GM18505 (cell line): ENCODE results near the gene PSME4.

Experiments
- ATAC-seq: cut with Tn5 transposase; IDR thresholded peaks from one replicate; pipeline ENCODE4 v1.9.1; 2021; ENCODE audit not compliant: unreplicated experiment
- POLR2A ChIP-seq: IDR thresholded peaks from 4 replicates; pipeline ENCODE4 v1.6.1; 2011; ENCODE audit warnings: borderline replicate concordance; ENCODE audit not compliant: insufficient read depth, insufficient read length; ENCODE audit errors: extremely low read depth

The PSME4 gene

DNA sequence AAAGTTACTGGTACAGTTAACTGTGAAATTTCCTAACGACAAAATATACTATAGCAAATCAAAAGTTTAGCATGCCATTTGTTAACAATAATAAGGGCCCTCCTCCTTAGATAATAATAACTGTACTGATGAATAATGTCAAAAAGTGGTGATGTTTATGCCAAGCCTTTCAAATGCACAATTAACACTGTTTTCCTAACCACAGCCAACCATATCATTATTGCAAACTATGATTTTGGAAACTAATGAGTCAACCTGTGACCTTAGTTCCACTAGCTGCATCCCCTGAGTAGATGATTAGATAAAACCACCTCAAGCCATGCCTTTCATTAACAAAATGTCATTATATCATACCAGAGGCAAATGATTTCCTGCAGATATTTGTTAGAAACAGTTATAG lies 85.9 kb downstream of the PSME4 start:
- TF ChIP-seq POLR2A, result no peak
- no peak for ATAC-seq

- ATAC-seq, result no peak
- TF ChIP-seq POLR2A, result no peak
These were observed 88.8 kb downstream of the PSME4 start for GRCh38 chr2:53881986-53882385.

- no peak for ATAC-seq
- no peak for TF ChIP-seq POLR2A
These were observed 89.4 kb downstream of the PSME4 start for GRCh38 chr2:53881360-53881759.

- ATAC-seq, result no peak
- no peak for TF ChIP-seq POLR2A
These were observed 90.0 kb downstream of the PSME4 start for GRCh38 chr2:53880756-53881155.

DNA sequence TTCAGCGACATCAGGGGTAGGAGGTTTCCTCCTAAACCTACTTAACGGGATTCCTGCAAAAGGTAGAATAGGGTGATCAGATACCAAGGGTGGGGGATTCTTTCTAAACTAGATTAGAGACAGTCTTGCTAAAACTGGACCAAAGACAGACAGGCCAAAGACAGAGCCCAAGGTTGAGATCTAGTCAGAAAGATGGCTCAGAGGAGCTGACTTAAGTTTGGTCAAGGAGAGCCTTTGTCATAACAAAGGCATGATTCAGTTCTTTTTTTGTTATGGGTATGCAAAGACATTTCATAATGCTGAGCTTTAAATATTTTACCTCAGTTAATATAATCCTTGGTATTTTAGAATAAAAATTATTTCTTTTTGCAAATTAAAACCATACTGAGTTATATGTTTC lies 93.2 kb downstream of the PSME4 start:
- no peak for TF ChIP-seq POLR2A
- ATAC-seq, result no peak

- no peak for TF ChIP-seq POLR2A
- ATAC-seq, result no peak
These were observed 93.7 kb downstream of the PSME4 start for GRCh38 chr2:53877112-53877511.

DNA sequence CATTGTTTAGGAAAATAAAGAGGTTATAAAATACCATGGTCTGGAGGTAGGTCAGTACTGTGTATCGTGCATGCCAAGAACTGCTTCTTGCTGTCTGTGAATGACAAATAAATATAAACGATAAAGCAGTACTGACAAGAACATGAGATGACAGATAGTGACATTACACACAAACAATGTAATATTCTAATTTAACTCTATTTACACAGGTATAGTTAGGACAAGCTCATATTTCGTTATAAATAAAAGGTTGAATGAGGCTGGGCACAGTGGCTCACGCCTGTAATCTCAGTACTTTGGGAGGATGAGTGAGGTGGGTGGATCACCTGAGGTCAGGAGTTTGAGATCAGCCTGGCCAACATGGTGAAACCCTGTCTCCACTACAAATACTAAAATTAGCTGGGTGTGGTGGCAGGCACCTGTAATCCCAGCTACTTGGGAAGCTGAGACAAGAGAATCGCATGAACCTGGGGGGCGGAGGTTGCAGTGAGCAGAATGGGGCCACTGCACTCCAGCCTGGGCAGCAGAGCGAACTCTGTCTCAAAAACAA lies 96.3 kb downstream of the PSME4 start:
- ATAC-seq, result no peak
- no peak for TF ChIP-seq POLR2A

- no peak for ATAC-seq
- no peak for TF ChIP-seq POLR2A
These were observed 103.0 kb downstream of the PSME4 start for GRCh38 chr2:53867773-53868172.

GRCh38 chr2:53867169-53867568 lies 103.6 kb downstream of the PSME4 start:
- TF ChIP-seq POLR2A, result no peak
- ATAC-seq, result no peak

DNA sequence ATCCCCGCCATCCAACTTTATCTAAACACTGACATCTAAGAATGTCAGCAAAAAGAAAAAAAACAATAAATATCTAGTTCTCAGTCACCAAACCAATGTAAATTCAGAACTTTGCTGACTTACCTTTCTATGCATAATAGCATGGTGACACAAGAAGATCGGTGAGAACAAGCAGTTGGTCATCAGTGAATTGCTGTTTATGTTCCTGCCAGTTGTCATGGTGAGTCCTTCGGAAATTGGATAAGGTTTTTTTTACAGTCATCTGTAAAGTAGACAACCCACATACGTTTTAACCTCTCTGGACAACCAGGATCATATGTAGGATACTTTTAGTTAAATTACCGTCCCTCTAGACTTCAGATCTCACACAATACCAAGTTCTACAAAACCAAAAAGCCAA lies 104.8 kb downstream of the PSME4 start:
- no peak for TF ChIP-seq POLR2A
- ATAC-seq, result no peak

DNA sequence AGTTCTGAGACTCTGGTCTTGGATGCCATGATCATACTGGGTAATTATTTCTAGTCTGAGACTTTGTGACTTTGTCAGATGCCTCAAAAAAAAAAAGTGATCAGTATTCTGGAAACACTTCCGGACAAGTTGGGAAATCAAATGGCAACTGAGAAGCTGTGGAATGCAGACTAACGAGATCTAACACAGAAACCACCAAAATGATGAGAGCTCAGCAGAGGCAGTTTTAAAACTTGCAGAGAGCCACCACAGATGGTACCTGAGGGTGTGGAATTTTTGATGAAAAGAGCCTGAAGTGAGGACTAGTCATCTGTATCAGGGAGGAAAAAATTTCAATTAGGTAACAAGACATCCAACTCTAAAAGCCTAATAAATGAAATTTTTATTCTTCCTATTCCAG lies 105.5 kb downstream of the PSME4 start:
- ATAC-seq, result no peak
- TF ChIP-seq POLR2A, result no peak

- no peak for TF ChIP-seq POLR2A
- no peak for ATAC-seq
These were observed 107.1 kb downstream of the PSME4 start for GRCh38 chr2:53863538-53864227.

DNA sequence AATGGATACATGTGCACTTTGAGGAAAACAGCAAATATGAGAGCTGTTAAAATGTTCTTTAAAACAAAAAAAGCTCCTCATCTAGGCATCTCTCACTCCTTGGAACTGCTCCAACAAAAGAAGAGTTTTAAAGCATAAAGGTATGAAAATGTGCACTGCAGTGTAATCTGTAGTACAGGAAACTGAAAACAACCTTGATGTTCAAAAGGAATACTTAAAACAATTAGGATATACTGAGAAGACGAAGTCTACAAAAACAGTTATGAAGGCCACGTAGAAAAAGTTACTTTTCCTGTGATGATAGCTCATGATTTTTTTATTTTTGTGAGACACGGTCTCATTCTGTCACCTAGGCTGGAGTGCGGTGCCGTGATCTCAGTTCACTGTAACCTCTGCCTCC lies 109.0 kb downstream of the PSME4 start:
- no peak for TF ChIP-seq POLR2A
- no peak for ATAC-seq
